GM19328 (cell line): Measurements from ENCODE around the gene FBXW11.
A peak's percentile ranks its signal among the peaks of the same experiment; 100 is the strongest.

Source experiments
- ATAC-seq: cut with Tn5 transposase; IDR thresholded peaks from one replicate; pipeline ENCODE4 v1.9.1; 2021; ENCODE audit warnings: mild to moderate bottlenecking, moderate library complexity; ENCODE audit not compliant: unreplicated experiment

FBXW11 gene

DNA sequence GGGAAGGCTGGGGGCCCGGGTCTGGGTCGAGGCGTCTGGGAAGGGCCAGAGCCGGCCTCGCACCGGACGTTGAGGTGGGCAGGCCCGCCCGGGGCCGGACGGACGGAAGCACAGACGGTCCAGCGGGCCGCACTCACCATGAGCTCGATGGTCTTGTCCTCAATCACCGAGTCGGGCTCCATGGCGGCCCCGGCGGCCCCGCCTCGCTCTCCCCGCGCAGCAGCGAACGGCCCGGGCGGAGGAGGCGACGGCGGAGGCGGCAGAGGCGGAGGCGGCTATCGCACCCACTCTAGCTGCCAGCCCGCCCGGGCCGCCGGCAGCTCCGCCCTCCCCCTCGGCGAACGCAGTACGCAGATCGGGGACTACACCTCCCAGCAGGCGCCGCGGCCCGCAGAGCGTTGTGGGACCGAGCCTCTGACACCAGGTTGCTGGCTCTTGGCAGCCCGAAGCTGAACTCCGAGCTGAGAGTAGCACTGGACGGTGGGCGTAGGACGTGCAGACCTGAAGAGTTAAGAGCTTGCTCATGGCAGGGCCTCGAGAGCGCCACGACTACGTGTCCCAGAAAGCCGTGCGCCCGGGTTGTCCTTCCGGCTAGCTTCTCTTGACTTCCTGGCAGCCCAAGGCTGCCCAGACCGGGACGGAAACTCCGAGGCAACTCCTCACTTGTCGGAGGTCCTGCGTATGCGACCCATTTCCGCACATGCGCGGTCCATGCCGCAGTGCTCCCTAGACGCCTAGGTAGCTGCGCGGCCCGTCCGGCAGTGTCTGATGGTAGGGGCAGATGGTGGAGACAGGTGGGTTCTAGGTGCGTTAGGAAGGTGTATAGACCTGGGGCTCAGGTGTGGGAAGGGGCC is at the start of gene FBXW11:
Gene FBXW11 (minus strand): TSS at position 318 of the 854 bp plus-strand sequence. CDS start 136 bp downstream, at position 182.
- peak; percentile 83 for ATAC-seq

GRCh38 chr5:172055996-172056395 is 49.6 kb upstream of the FBXW11 start:
- ATAC-seq: no peak

GRCh38 chr5:172055421-172055820 is 49.0 kb upstream of the FBXW11 start:
- no peak for ATAC-seq

- no peak for ATAC-seq
These were observed 48.2 kb upstream of the FBXW11 start for GRCh38 chr5:172054611-172055153.

- ATAC-seq: no peak
These were observed 46.2 kb upstream of the FBXW11 start for GRCh38 chr5:172052450-172053236.

- ATAC-seq: no peak
These were observed 45.4 kb upstream of the FBXW11 start for GRCh38 chr5:172051643-172052339.

DNA sequence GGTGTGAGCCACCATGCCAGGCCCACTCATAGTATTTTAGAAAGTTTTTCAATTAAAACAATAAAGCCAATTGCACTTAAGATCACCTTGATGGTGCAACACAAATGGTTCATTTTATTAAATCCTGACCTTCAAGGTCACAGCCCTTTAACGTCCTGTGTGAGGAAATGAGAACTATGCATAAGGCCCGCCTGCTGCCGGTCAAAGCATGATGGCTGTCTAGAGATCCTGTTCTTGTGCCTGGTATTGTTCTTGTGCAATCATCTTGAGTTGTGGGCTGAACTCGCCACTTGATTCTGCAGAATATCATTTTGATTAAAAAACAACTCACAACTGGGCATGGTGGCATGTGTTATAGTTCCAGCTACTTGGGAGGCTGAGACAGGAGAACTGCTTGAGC is 43.6 kb upstream of the FBXW11 start:
- ATAC-seq: no peak

GRCh38 chr5:172049226-172049796 is 42.9 kb upstream of the FBXW11 start:
- no peak for ATAC-seq

DNA sequence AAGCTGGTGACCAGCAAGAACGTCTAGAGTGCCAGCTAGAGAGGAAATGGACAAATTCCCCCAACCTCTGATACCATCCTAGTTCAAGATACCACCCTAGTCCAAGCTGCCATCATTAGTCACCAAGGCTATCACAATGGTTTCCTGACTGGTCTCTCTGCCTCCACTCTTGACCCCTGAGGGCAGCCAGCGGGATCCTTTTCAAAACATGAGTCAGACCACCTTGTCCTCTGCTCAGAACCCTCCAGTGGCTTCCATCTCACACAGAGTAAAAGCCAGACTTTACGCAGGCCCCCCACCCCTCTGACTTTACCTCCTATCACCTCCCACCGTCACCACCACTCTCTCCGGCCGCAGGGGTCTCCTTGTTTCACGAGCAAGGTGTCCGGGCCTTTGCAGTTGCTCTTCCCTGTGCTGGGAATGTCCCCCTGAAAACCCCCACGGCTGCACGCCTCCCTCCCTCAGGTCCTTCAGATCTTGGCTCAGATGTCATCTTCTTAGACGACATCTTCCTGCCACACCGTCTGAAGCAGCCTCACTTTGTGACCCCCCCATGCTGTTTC is 42.2 kb upstream of the FBXW11 start:
- ATAC-seq: no peak

DNA sequence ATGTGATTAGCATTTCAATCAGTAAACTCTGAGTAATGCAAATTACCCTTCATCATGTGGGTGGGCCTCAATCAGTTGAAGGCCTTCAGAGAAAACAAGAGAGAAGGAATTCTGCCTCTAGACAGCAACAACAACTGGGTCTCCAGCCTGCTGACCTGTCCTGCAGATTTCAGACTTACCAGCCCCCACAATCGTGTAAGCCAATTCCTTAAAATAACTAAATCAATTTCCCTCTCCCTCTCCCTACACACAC is 41.7 kb upstream of the FBXW11 start:
- ATAC-seq: no peak

GRCh38 chr5:172046593-172046992 is 40.2 kb upstream of the FBXW11 start:
- no peak for ATAC-seq

DNA sequence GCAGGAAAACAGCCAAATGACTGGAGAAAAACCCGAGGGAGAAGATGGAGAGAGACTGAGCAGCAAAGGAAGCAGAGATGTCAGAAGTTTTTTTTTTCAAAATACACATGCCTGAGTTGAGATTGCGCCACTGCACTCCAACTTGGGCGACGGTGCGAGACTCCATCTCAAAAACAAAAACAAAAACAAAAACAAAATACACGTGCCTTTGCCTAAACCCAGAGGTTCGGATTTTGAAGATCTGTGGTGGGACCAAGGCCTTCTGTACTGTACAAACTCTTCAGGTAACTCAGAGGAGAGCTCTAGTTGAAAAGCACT is 38.8 kb upstream of the FBXW11 start:
- ATAC-seq: no peak

DNA sequence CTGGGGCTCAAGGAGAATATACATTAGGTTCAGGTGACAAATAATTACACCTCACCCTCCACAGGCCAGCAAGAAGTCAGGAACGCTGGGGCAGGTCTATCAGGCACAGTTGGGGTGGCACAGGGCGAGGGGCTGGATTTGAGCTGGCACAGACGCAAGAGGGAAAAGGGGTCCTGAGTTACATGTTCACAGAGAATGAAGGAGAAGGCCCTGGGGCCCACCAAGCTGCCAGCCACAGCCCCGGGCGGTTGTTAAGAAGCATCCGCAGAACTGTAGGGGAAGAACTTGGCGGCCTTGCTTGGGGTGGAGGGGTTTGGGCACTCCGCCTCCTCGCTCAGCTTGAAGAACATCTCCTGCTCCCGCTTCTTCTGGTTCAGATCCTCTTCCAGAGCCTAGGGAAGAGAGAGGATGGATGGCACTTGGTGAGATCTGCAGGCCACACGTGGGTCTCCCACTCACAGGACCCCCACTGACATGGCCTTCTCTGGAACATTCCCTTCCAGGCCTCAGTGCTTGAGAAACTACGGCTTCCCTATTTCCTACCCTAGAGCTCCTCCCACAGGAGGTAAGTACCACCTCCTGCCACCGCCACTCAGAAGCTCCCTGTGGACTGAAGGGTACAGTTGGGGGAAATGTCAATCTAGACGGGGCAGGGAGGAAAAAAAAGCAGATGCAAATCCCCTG is 38.3 kb upstream of the FBXW11 start:
- no peak for ATAC-seq

DNA sequence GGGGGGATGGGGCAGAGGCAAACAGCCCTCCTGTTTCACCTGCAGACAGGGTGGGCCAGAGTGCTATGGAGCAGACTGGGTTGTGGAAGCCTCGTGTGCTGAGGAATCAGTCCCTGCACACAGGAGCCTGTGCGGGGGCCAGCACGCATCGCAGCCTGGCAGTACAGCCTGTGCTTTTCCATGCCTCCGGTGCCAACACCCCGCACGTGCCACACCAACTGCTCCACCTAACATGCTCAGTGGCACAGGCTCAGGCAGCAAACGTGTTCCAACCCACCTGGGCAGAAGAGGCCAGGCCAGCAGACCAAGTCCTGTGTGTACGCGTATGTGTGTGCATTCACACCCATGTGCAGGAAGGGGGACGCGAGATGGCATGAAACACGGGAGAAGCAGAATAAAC is 37.4 kb upstream of the FBXW11 start:
- ATAC-seq: no peak

- no peak for ATAC-seq
These were observed 35.7 kb upstream of the FBXW11 start for GRCh38 chr5:172042183-172042582.

DNA sequence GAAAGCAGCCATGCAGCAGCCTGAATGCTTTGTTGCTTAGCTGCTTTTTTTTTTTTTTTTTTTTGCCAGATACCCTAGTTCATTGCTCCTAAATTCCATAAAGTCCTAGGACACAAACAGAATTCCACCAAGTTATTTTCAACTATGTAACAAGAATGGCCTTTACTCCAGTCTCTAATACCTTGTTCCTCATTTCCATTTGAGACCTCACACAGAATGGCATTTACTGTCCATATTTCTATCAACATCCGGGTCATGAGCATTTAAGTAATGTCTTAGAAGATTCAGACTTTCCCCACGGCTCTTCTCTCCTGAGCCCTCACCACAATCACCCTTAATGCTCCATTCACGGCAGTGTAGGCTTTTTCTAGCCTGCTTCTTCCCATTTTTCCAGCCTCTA is 31.7 kb upstream of the FBXW11 start:
- no peak for ATAC-seq

GRCh38 chr5:172035049-172035448 is 28.6 kb upstream of the FBXW11 start:
- peak; percentile 86 for ATAC-seq

GRCh38 chr5:172031894-172032461 is 25.5 kb upstream of the FBXW11 start:
- ATAC-seq: no peak

GRCh38 chr5:172029876-172030275 is 23.4 kb upstream of the FBXW11 start:
- no peak for ATAC-seq

- ATAC-seq: no peak
These were observed 21.7 kb upstream of the FBXW11 start for GRCh38 chr5:172028167-172028566.
